ENCODE data around the gene PPFIA2. TPM values are rescaled to one million over a fixed set of nuclear protein-coding genes. Genes with fewer than 3 reads are reported as not detected.

The PPFIA2 gene
- total RNA-seq, 1 donor from 2014 or later, result 0.83 TPM

DNA sequence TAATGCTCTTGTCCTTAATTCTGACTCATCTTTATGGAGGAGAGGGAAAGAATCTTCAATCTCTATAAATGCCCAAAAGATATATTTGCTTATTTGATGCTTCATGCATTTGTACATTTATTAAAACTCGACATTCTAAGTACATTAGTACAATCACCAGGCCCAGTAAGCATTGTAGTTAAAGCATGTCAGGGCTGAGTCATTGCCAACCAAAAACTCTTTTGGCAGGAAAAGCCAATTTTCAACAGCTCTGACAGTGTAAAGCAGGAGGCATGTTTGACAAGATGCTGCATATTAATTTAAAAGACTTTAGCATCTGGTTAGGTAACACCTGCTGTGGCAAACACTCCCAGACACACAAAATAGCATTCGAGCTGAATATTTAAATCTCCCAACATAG, 290.9 kb downstream of the PPFIA2 start:
- intact Hi-C loops (cut with DNase I), result no loop called here

DNA sequence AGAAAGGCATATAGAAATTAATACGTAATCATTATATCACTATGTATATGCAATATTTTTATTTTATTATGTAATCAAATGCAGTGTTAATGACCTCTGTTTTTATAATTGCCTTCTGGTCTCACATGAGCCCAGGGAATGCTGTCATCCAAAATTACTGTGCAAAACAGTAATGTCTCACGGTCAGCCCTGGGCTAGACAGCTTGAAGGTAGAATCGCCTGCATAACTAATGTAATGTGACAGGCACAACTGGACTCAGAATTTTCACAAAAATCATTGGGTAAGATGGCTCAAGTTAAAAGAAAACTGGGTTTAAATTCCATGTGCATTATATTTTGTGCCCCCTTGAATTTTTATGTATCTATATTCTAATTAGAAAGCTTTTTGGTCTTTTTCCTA, 293.3 kb downstream of the PPFIA2 start:
- Histone ChIP-seq H3K36me3 (no peaks in the 10 kb centered on the region), H3K4me3 (no peak overlapping the region), H3K27ac (no peak overlapping the region), H3K9me3 (no peaks in the 10 kb centered on the region), H3K27me3 (ENCODE audit: low read depth) (no peaks in the 10 kb centered on the region), H3K4me1 (no peaks in the 10 kb centered on the region)
- intact Hi-C loops (cut with DNase I), result no loop called here
- DNase-seq (no peak), ATAC-seq (no peak)
- TF ChIP-seq, protein P1, sequence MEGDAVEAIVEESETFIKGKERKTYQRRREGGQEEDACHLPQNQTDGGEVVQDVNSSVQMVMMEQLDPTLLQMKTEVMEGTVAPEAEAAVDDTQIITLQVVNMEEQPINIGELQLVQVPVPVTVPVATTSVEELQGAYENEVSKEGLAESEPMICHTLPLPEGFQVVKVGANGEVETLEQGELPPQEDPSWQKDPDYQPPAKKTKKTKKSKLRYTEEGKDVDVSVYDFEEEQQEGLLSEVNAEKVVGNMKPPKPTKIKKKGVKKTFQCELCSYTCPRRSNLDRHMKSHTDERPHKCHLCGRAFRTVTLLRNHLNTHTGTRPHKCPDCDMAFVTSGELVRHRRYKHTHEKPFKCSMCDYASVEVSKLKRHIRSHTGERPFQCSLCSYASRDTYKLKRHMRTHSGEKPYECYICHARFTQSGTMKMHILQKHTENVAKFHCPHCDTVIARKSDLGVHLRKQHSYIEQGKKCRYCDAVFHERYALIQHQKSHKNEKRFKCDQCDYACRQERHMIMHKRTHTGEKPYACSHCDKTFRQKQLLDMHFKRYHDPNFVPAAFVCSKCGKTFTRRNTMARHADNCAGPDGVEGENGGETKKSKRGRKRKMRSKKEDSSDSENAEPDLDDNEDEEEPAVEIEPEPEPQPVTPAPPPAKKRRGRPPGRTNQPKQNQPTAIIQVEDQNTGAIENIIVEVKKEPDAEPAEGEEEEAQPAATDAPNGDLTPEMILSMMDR (IDR thresholded peaks at IDR 0.05), result no peak

More for the DNA sequence above, 290.9 kb downstream of the PPFIA2 start:
- DNase-seq (no peak), ATAC-seq (no peak)
- no peaks in the 10 kb centered on the region for H3K36me3 ChIP-seq
- H3K27me3 ChIP-seq (ENCODE audit: low read depth), result no peaks in the 10 kb centered on the region
- H3K4me1 ChIP-seq, result no peaks in the 10 kb centered on the region
- no peak overlapping the region for H3K4me3 ChIP-seq
- no peaks in the 10 kb centered on the region for H3K9me3 ChIP-seq
- TF ChIP-seq, protein P1 (IDR thresholded peaks at IDR 0.05), result no peak
- no peak overlapping the region for H3K27ac ChIP-seq

DNA sequence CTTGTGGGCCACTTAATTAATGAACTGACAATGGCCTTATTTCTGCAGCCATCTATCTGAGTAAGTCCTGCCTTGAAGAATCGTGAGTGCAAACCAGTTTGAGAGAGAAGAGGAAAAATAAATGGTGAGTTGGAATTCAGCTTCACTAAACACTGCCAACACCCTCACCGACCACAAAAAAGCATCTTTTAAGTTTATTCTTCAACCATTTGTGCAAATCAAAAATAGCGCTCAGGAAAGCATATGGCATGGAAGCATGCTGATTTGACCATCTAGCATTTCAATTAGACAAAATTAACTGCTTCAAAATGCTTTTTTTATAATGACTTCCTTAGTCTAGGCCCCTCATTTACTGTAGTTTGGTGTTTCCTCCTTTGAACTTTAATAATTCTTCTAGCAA, 294.0 kb downstream of the PPFIA2 start:
- ATAC-seq, result no peak
- H3K4me1 ChIP-seq, result no peaks in the 10 kb centered on the region
- H3K4me3 ChIP-seq, result no peak overlapping the region
- TF ChIP-seq, protein P1 (IDR thresholded peaks at IDR 0.05), result no peak
- DNase-seq, result no peak
- H3K9me3 ChIP-seq, result no peaks in the 10 kb centered on the region
- H3K36me3 ChIP-seq, result no peaks in the 10 kb centered on the region
- intact Hi-C loops (cut with DNase I), result no loop called here
- no peak overlapping the region for H3K27ac ChIP-seq
- H3K27me3 ChIP-seq (ENCODE audit: low read depth), result no peaks in the 10 kb centered on the region

DNA sequence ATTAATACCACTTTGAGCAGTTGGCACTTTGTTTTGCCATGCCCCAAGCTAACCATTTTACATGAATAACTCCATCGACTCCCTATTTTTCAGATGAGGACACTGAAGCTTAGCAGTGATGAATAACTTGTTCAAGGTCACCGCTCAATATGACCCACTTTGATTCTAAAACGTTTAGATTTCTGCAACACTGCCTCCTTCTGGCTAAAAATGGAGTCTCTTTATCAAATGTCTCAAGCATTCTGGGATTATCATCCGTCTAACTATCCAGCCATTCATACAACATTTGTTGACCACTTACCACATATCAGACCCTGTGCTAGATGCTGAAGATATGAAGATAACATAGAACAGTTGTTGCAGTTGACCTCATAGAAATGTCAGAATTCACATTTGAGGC, 298.0 kb downstream of the PPFIA2 start:
- ATAC-seq, result no peak
- no peaks in the 10 kb centered on the region for H3K36me3 ChIP-seq
- H3K4me1 ChIP-seq, result no peaks in the 10 kb centered on the region
- intact Hi-C loops (cut with DNase I), result no loop called here
- H3K27me3 ChIP-seq (ENCODE audit: low read depth), result no peaks in the 10 kb centered on the region
- TF ChIP-seq, protein P1 (IDR thresholded peaks at IDR 0.05), result no peak
- DNase-seq, result no peak
- no peaks in the 10 kb centered on the region for H3K9me3 ChIP-seq
- no peak overlapping the region for H3K4me3 ChIP-seq
- H3K27ac ChIP-seq, result no peak overlapping the region

DNA sequence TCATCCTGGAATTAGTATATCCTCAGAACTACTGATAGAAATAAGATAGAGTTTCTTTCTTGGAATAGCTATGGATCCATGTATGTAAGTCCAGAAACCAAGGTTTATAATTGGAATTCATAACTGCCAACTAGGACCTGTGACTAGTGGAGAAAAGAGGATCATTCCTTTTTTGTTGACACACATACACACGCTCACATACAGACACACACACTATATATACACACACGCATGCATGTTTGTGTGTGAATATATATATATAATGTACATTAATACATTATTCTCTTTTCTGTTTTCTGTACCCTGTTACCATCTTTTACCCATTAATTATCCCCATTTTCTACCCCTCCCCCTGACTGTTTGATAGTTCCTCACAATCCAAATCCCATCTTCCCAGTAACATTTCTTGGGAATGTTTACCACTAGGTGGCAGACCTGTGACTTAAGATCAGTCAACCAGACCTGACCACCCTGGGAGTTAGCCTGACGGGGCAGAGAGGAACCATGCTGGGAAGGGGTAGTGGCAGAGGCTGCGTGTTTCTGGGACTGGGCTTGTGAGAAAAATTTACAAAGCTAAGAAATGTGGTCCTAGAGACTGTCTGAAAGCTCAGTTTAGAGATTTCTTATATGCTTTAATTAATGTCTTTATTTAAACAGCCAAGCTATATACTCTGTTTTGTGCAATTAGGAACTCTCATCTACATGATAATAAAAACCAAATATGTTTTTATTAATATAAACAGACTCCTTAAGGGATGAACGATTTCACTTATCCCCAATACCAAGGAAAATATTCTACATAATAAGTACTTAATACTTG, 308.0 kb downstream of the PPFIA2 start:
- Histone ChIP-seq H3K4me1 (no peaks in the 10 kb centered on the region), H3K9me3 (no peaks in the 10 kb centered on the region), H3K27me3 (ENCODE audit: low read depth) (no peaks in the 10 kb centered on the region), H3K27ac (no peak overlapping the region), H3K4me3 (no peak overlapping the region), H3K36me3 (no peaks in the 10 kb centered on the region)
- intact Hi-C loops (cut with DNase I), result no loop called here
- DNase-seq (no peak), ATAC-seq (peak; percentile 74 to 77)
- TF ChIP-seq, protein P1 (IDR thresholded peaks at IDR 0.05), result peak; percentile 57
